GM21381 (cell line): ENCODE results near the gene PCBP2.
"Not testable (repeated sequence)": the region's sequence is repeated elsewhere in the genome, so short reads cannot be mapped to it uniquely, and the experiment has no call there.

Source experiments
- ATAC-seq: cut with Tn5 transposase; IDR thresholded peaks from one replicate; pipeline ENCODE4 v1.9.1; 2021; ENCODE audit warnings: mild to moderate bottlenecking, moderate library complexity; ENCODE audit not compliant: unreplicated experiment

Gene PCBP2

DNA sequence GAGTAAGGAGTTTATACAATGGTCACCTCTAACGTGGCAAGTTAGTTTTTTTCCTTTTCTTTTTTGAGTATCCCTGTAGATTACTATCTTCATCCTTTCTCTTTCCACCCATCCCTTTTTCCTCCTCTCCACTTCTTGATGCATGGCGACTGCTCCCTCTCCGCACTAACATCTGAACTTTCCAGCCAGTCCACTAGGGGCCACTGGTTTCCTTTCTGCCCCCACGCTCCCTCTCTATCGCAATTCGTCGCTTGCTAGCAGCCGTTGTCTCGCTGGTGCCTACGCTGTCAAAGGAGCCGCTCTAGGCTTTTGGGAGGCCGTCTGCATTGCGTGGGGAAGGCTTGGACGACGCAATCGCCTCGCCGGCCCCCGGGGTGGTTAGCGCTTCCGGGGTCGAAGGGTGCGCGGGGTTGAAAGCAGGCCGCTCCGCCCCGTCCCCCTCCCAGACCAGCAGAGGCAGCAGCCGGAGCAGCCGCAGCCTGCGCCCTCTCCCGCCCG lies at the start of gene PCBP2:
Gene PCBP2 (plus strand): TSS at position 442 of the 498 bp plus-strand sequence. CDS start 2,699 bp downstream, outside the sequence.
- ATAC-seq, result peak; percentile 97

DNA sequence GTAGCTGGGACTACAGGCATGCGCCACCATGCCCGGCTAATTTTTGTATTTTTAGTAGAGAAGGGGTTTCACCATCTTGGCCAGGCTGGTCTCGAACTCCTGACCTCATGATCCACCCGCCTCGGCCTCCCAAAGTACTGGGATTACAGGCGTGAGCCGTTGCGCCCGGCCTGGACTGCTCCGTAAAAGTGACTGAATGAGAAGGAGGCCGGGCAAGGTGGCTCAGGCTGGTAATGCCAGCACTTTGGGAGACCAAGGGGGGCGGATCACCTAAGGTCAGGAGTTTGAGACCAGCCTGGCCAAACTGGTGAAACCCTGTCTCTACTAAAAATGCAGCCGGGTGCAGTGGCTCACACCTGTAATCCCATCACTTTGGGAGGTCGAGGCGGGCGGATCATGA lies 49.6 kb upstream of the PCBP2 start:
- ATAC-seq, result not testable (repeated sequence)

DNA sequence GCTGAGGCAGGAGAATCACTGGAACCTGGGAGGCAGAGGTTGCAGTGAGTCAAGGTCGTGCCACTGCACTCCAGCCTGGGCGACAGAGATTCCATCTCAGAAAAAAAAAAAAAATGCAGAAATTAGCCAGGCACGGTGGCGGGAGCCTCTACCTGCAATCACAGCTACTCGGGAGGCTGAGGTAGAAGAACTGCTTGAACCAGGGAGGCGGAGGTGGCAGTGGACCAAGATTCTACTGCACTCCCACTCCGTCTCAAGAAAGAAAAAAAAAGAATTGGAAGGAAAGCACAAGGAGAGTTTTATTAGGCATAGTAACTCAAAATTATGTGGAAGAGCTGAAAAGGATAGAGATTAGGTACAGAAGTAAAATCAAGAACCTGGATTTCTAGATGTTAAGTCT lies 49.0 kb upstream of the PCBP2 start:
- ATAC-seq, result no peak

DNA sequence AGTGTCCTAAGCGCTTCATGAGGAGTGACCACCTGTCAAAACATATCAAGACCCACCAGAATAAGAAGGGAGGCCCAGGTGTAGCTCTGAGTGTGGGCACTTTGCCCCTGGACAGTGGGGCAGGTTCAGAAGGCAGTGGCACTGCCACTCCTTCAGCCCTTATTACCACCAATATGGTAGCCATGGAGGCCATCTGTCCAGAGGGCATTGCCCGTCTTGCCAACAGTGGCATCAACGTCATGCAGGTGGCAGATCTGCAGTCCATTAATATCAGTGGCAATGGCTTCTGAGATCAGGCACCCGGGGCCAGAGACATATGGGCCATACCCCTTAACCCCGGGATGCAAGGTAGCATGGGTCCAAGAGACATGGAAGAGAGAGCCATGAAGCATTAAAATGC lies 41.0 kb upstream of the PCBP2 start:
- no peak for ATAC-seq

DNA sequence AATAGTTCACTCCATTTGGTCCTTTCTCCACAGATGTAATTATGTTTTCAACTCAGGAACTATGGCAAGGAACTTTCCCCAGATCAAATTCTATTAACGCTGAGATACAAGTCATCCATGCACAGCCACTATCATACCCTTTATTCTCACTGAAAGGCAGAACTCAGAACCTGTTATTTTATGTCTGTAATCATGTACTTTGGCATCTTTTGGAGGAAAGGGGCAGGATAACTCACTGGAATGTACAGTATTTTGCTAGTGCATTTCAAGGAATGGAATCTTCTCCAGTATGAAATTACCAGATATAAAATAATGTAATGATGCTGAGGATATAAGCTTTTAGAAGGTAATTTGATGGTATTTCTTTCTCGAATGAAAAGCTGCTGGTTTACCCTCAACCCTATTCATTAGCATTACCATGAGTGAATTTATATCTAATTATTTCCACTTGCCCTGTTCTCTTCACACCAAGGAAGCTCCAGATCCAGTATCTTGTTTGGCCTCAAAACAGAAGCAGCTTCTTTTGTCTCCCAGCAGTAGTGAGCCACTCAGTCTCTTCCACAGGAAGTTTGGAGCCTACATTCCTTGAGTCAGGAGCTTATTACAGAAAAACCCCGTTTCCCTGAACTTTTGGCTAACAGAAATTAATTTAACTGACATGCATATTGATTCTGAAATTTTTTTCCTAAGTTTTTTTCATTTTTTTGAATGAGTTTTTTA lies 38.3 kb upstream of the PCBP2 start:
- ATAC-seq, result no peak

DNA sequence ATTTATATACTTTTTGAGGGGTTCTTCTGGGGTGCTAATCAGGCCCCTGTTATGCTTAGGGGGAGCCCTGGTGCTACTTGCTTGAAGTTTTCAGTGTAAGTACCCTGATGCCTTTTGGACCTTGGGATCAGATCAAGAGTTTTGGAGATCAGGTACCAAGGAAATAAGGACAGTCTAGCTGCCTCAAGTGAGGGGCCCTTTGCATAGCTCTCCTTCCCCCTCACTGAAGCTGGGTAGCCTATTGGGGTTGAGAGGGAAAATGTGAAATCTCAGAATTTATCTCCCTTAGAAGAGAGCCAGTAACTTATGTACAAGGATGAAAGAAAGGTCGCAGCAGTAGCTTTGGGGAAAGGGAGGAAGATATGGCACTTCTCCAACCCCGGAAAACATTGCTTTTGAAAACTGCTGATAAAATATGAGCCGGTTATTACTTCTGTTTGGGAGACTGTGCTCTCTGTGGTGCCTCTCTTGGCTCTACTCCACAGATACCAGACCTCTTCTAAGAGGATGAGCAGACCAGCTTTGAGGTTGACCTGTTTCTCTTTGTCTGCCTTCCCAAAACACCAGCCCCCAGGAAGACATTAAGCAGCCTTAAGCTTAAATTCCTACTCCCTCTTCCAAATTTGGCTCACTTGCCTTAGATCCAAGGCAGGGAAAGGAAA lies 37.0 kb upstream of the PCBP2 start:
- no peak for ATAC-seq

DNA sequence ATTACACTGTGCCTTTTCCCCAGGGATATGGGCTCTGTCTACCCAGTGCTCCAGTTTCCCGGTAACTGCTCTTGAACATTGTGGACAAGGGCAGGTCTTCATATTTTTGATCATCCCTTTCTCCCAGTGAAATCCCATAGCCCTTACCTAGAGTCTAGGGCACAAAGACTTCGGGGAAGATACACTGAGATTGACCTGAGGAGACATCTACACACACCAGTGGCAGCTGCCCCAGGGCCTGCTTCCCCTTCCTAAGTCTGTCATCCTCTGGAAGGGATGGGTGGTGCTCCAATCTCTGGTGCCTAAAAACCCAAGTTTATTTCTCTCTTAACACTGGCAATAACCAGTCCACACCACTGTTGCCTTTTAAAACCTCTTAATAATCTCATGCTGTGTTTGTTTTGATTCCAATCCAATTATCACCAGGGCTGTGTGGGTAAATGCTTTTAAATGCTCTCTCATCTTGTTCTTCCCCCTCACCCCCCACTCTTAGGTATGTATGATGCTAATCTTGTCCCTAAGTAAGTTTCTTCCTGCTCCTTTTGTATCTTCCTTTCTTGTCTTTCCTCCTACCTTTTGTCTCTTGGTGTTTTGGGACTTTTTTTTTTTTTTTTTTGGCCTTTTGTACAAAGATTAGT lies 36.0 kb upstream of the PCBP2 start:
- ATAC-seq, result not testable (repeated sequence)

DNA sequence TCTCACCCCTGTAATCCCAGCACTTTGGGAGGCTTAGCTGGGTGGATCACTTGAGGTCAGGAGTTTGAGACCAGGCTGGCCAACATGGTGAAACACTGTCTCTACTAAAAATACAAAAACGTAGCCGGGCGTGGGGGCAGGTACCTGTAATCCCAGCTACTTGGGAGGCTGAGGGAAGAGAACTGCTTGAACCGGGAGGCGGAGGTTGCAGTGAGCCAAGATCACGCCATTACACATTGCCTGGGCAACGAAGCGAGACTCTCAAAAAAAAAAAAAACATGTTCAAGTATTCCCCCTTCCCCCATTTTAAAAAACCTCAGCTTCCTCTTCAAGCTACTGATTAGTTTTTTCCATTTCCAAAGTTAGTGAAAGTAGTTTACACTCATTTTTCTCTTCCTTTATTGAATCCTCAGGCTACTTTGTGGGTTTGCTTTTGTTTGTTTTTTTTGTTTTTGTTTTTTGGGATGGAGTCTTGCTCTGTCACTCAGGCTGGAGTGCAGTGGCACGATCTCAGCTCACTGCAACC lies 34.5 kb upstream of the PCBP2 start:
- not testable (repeated sequence) for ATAC-seq

DNA sequence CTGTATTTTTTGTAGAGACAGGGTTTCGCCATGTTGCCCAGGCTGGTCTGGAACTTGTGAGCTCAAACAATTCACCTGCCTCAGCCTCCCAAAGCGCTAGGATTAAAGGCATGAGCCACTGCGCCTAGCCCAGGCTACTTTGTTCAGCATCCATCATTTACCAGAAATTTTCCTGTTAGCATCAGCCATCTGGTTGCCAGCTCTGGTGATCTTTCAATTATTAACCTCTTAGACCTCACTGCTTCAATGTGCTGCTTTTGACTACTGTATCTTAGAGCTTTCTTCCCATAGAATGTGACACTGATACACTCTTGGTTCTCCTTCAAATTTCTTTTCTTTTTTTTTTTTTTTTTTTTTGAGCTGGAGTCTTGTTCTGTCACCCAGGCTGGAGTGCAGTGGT lies 33.7 kb upstream of the PCBP2 start:
- no peak for ATAC-seq

DNA sequence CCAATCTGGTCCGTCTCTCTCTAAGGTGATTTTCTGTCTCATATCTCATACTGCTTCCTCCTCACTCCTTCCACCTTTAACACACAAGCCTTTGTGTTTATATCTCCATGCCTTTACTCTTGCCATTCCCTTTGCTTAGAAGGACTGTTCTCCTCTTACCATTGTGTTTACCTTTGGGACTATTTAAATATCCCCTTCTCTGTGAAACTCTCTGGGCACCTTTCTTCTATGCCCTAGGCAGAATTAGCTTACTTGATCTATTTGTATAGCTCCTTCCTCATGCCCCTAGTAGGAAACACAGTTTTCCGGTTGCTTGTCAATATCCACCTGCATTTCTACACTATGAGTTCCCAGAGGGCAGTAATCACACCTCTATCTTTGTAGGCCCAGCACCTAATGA lies 32.1 kb upstream of the PCBP2 start:
- ATAC-seq, result no peak

DNA sequence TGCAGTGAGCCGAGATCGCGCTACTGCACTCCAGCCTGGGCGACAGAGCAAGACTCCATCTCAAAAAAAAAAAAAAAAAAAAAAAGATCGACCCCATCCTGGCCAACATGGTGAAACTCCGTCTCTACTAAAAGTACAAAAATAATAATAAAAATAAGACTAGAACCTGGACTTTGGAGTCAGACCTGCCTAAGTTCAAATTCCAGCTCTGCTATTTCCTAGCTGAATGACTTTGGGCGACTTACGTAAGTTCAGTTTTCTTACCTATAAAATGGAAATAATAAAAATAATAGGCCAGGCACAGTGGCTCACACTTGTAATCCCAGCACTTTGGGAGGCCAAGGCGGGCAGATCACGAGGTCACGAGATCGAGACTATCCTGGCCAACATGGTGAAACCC lies 29.7 kb upstream of the PCBP2 start:
- ATAC-seq, result not testable (repeated sequence)

DNA sequence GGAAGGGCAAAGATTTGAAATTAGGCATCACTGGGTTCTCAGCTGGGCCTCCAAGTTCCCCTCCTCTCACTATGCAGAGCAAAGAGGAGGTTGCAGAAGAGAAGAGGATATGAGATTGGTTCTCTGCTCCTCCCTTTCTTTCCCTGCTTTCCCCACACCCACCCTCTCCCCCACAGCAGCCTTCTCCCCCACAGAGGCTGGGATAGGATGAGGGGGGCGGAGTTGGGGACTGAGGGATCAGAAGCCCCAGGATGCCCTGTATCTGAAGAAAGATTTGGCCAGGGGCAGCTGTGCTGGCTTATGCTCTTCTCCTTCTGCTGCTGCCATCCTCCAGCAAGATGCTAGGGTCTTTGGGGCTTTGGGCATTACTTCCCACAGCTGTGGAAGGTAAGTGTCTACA lies 28.3 kb upstream of the PCBP2 start, which contains the start of gene AMHR2:
Gene AMHR2 (plus strand): TSS at position 259 of the 400 bp plus-strand sequence. CDS start 80 bp downstream, at position 339.
- no peak for ATAC-seq

DNA sequence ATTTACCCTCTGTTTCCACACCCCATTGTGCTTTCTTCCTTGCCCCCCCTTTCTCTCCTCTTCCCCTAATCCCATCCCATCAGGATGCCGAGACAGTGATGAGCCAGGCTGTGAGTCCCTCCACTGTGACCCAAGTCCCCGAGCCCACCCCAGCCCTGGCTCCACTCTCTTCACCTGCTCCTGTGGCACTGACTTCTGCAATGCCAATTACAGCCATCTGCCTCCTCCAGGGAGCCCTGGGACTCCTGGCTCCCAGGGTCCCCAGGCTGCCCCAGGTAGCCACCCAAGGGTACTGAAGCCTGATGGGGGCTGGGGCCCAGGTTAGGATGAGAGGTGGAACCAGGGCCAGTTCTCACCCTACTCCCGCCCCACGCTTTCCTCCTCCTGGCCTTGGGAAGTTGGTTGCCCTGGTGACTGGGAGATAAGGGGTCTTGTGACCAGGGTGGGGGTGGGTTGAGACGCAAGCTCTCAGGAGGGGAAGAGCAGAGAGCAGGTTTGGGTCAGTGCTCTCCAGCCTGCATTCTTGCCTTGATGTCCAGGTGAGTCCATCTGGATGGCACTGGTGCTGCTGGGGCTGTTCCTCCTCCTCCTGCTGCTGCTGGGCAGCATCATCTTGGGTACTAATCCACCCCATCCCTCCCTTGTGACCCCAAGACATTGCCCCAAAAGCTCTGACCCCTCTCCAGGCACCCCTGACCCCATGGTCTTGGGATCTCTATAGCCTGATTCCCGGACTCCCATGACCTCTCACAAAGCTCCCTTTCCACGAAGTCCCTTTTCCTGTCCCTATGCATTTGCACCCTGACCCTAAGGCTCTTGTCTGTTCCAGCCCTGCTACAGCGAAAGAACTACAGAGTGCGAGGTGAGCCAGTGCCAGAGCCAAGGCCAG lies 27.0 kb upstream of the PCBP2 start:
- ATAC-seq, result no peak

DNA sequence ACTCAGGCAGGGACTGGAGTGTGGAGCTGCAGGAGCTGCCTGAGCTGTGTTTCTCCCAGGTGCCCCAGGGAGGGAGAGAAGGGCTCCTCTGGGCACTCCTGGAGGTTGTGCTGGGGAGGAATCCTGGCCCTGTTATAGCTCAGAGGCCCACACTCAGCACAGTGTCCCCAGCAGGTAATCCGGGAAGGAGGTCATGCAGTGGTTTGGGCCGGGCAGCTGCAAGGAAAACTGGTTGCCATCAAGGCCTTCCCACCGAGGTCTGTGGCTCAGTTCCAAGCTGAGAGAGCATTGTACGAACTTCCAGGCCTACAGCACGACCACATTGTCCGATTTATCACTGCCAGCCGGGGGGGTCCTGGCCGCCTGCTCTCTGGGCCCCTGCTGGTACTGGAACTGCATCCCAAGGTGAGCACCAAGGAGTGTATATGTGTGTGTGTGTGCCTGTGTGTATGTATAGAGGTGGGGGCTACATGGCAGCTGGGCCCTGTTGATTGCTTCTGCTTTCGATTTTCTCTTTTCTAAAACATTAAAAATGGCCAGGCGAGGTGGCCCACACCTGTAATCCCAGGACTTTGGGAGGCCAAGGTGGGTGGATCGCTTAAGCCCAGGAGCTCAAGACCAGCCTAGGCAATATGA lies 26.3 kb upstream of the PCBP2 start:
- ATAC-seq, result no peak

DNA sequence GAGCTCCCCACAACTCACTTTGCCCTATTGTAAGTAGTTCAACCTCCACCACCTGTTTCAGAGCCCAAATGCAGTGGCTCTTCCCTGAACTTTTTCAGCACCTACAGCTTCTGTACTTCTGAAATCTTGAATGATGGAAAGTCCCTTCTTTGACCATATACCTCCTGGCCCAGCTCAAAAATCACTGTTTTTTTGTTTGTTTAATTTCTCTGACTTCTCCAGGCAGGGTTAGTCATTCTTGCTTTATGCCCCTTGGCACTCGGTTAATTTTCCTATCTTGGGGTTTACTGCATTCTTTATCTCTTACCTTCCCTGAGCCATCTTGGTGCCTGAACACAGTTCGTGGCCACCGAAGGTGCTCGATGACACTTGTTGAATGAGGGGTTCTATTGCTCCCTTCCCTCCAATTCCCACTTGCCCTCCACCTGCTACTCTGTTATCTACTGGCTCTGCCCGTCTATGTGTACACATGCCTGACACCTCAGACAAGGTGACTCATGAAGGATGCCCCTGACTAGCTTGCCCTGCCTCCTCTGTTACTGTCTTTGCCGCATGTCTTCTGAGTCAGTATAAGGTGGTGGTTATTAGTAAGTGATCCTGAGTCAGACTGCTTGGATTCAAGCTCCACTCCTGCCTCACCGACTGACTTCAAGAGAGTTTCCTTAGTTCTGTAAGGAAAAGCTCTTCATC lies 23.9 kb upstream of the PCBP2 start:
- no peak for ATAC-seq

DNA sequence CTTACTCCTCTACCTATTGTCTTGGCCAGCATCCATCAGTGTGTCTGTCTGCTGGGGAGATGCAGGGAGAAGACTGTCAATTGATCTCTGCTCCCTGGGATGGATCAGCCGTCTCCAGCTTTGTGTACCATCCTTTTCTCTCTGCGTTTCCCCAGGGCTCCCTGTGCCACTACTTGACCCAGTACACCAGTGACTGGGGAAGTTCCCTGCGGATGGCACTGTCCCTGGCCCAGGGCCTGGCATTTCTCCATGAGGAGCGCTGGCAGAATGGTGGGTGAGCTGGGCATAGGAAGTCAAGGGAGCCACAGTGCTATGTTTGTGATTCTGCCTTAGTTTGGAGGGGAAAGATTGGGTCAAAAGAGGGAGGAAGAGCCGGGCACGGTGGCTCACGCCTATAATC lies 23.2 kb upstream of the PCBP2 start:
- no peak for ATAC-seq

DNA sequence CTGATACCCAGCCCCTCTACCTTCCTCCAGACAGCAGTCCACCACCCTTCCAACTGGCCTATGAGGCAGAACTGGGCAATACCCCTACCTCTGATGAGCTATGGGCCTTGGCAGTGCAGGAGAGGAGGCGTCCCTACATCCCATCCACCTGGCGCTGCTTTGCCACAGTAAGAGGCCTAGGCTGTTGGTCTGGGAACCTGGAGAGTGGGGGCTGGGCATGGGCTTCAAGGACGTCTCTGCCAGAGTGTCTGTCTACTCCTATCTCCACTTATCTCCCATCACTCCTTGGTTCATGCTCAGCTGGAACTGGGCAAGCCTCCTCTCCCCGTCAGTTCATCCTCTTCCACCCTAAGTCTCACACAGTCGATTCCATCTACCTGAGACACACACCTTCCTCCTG lies 21.8 kb upstream of the PCBP2 start:
- ATAC-seq, result no peak

DNA sequence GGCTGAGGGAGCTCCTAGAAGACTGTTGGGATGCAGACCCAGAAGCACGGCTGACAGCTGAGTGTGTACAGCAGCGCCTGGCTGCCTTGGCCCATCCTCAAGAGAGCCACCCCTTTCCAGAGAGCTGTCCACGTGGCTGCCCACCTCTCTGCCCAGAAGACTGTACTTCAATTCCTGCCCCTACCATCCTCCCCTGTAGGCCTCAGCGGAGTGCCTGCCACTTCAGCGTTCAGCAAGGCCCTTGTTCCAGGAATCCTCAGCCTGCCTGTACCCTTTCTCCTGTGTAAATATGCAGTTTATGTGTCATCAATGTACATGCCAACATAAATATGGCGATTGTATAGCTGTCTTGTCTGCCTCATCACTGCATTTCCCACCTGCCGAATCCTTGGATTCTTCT lies 20.7 kb upstream of the PCBP2 start:
- no peak for ATAC-seq

DNA sequence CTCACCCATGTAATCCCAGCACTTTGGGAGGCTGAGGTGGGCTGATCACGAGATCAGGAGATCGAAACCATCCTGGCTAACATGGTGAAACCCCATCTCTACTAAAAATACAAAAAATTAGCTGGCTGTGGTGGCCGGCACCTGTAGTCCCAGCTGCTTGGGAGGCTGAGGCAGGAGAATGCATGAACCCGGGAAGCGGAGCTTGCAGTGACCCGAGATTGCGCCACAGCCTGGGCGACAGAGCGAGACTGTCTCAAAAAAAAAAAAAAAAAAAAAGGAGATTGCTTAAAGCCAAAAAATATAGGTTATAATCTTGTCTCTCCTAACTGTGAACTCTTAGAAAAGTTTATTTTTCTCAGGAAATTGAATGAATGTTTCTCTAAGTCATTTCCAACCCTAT lies 16.6 kb upstream of the PCBP2 start:
- ATAC-seq, result not testable (repeated sequence)
